NCI-H82 (cell line): Measurements from ENCODE around the gene SLC6A20.

Experiments used
- DNase-seq: peaks from one replicate; lab custom pipeline; 2025; lab: John Stamatoyannopoulos, UW

Gene SLC6A20

GRCh38 chr3:45795882-45796765 is at the start of gene SLC6A20:
Gene SLC6A20, minus strand, starts transcription at chr3:45796536. Its CDS starts 117 bp downstream, at chr3:45796419.
- DNase-seq: peak; percentile 67

- DNase-seq: no peak
Measured at GRCh38 chr3:45844616-45845015, 48.3 kb upstream of the SLC6A20 start.

- no peak for DNase-seq
Measured at GRCh38 chr3:45842851-45843625, 46.7 kb upstream of the SLC6A20 start.

- DNase-seq: peak; percentile 96
Measured at GRCh38 chr3:45841757-45842491, 45.6 kb upstream of the SLC6A20 start, which contains the start of gene LZTFL1. Gene LZTFL1, minus strand, starts transcription at chr3:45842119. Its CDS starts 128 bp downstream, at chr3:45841991.

GRCh38 chr3:45841420-45841756 is 45.1 kb upstream of the SLC6A20 start:
- no peak for DNase-seq

GRCh38 chr3:45838466-45838865 is 42.1 kb upstream of the SLC6A20 start:
- DNase-seq: peak; percentile 58

GRCh38 chr3:45832699-45833098 is 36.4 kb upstream of the SLC6A20 start:
- no peak for DNase-seq

- DNase-seq: no peak
Measured at GRCh38 chr3:45830121-45830520, 33.8 kb upstream of the SLC6A20 start.

- DNase-seq: no peak
Measured at GRCh38 chr3:45826908-45827307, 30.6 kb upstream of the SLC6A20 start.

- DNase-seq: no peak
Measured at GRCh38 chr3:45826321-45826720, 30.0 kb upstream of the SLC6A20 start.

- no peak for DNase-seq
Measured at GRCh38 chr3:45821127-45821526, 24.8 kb upstream of the SLC6A20 start.

GRCh38 chr3:45819543-45819942 is 23.2 kb upstream of the SLC6A20 start:
- no peak for DNase-seq

- DNase-seq: no peak
Measured at GRCh38 chr3:45817831-45818522, 21.6 kb upstream of the SLC6A20 start.

GRCh38 chr3:45816544-45816943 is 20.2 kb upstream of the SLC6A20 start:
- DNase-seq: no peak

GRCh38 chr3:45814322-45814721 is 18.0 kb upstream of the SLC6A20 start:
- no peak for DNase-seq

- no peak for DNase-seq
Measured at GRCh38 chr3:45807681-45808540, 11.6 kb upstream of the SLC6A20 start.

GRCh38 chr3:45807133-45807532 is 10.8 kb upstream of the SLC6A20 start:
- no peak for DNase-seq

GRCh38 chr3:45806072-45806471 is 9.7 kb upstream of the SLC6A20 start:
- no peak for DNase-seq

- DNase-seq: no peak
Measured at GRCh38 chr3:45803252-45803935, 7.1 kb upstream of the SLC6A20 start.

- DNase-seq: no peak
Measured at GRCh38 chr3:45802146-45802545, 5.8 kb upstream of the SLC6A20 start.
